Mucosa of stomach (tissue), 1 donor: ENCODE results near the gene ACTN4.

Experiments
- H3K27me3 ChIP-seq: one replicate; pipeline ENCODE4 v1.7.0; 2013; ENCODE audit warnings: mild to moderate bottlenecking, low read length; ENCODE audit not compliant: control insufficient read depth, insufficient read depth
- H3K36me3 ChIP-seq: one replicate; pipeline ENCODE4 v1.7.0; 2013; ENCODE audit warnings: low read length; ENCODE audit not compliant: control insufficient read depth, insufficient read depth
- H3K4me1 ChIP-seq: one replicate; pipeline ENCODE4 v1.7.0; 2013; ENCODE audit warnings: mild to moderate bottlenecking, low read length; ENCODE audit not compliant: control insufficient read depth, insufficient read depth
- H3K4me3 ChIP-seq: one replicate; pipeline ENCODE4 v1.7.0; 2013; ENCODE audit warnings: low read length
- H3K9ac ChIP-seq: one replicate; pipeline ENCODE4 v1.7.0; 2013; ENCODE audit warnings: mild to moderate bottlenecking, low read length, moderate library complexity
- H3K9me3 ChIP-seq: one replicate; pipeline ENCODE4 v1.7.0; 2013; ENCODE audit warnings: mild to moderate bottlenecking, low read length, moderate library complexity; ENCODE audit not compliant: control insufficient read depth
- donor health status: Pancreatic carcinoma.

ACTN4 gene

GRCh38 chr19:38737921-38738737, 90.7 kb downstream of the ACTN4 start:
- H3K9ac ChIP-seq = no peak overlapping the region
- no peak overlapping the region for H3K4me3 ChIP-seq
- H3K4me1 ChIP-seq = peaks cover 27% of the 10 kb centered on the region
- no peaks in the 10 kb centered on the region for H3K36me3 ChIP-seq
- H3K27me3 ChIP-seq = no peaks in the 10 kb centered on the region
- H3K9me3 ChIP-seq = no peaks in the 10 kb centered on the region

DNA sequence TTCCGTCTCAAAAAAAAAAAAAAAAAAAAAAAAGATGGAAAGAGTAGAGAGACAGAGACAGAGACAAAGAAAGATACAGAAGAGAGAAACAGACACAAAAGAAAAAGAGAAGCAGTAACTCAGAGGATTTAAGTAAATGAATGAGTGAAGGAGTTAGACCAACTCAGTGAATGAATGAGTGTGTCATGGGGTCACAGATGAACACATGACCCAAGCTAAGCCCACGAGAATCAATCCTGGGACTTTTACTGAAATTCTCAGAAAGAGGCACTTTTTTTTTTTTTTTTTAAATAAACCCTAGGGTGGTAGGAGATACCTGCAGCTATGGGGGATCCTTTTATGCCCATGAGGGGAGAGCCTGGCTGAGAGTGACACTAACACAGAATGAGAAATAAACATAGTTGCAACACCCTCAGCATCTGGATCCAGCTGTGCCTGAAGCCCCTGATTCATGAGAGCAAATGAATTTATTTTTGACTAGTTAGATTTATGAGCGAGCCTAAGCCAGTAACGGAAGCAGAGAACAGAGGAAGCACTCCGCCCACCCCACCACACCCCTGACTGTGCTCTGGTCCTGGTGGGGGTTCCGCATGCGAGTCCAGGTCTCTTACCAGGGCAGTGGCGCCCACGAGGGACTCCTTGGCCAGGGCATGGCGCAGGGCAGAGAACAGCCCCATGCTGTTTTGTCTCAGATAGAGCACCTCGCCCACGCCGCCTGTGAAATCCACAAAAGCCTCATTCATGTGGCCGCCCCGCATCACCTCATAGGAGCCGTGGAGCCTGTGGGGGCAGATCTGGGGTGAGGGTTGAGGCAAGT, 92.2 kb downstream of the ACTN4 start:
- H3K27me3 ChIP-seq = no peaks in the 10 kb centered on the region
- no peak overlapping the region for H3K4me3 ChIP-seq
- H3K4me1 ChIP-seq = peaks cover 12% of the 10 kb centered on the region
- no peaks in the 10 kb centered on the region for H3K9me3 ChIP-seq
- H3K36me3 ChIP-seq = no peaks in the 10 kb centered on the region
- H3K9ac ChIP-seq = no peak overlapping the region

DNA sequence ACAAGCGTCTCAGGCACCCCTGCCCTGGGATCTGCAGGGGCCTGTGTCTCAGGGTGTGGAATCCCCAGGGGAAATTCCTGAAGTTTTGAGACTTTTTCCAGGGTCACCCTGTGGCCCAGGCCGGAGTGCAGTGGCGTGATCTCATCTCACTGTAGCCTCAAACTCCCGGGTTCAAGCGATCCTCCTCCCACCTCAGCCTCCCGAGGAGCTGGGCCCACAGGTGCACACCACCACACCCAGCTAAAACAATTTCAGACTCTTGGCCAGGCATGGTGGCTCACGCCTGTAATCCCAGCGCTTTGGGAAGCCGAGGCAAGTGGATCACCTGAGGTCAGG, 92.8 kb downstream of the ACTN4 start:
- H3K27me3 ChIP-seq = no peaks in the 10 kb centered on the region

DNA sequence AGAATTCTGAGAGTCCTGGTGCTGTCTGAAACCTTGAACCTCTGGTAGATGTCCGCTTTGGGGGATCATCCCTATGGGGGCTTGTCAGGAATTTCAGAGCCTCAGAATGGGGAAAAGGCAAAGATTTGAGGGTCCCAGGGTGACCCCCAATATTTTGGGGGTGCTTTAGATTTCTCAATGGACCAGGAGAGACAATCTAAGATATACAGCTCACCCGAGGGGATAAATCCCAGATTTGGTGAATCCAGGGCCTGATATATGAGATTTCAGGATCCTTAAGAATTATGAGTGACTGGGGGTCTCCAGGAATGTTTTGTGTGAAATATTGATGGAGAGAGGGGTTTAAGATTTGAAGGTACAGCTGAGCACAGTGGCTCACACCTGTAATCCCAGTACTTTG, 93.5 kb downstream of the ACTN4 start:
- no peak overlapping the region for H3K9ac ChIP-seq
- no peaks in the 10 kb centered on the region for H3K9me3 ChIP-seq
- H3K4me1 ChIP-seq = peaks cover 5% of the 10 kb centered on the region
- no peaks in the 10 kb centered on the region for H3K36me3 ChIP-seq
- no peak overlapping the region for H3K4me3 ChIP-seq
- H3K27me3 ChIP-seq = no peaks in the 10 kb centered on the region

More for the DNA sequence above, 92.8 kb downstream of the ACTN4 start:
- Histone ChIP-seq H3K36me3 (no peaks in the 10 kb centered on the region), H3K4me3 (no peak overlapping the region), H3K9me3 (no peaks in the 10 kb centered on the region), H3K4me1 (peaks cover 6% of the 10 kb centered on the region), H3K9ac (no peak overlapping the region)

GRCh38 chr19:38741670-38742069, 94.2 kb downstream of the ACTN4 start:
- Histone ChIP-seq H3K36me3 (no peaks in the 10 kb centered on the region), H3K9ac (no peak overlapping the region), H3K4me1 (peaks cover 1% of the 10 kb centered on the region), H3K27me3 (no peaks in the 10 kb centered on the region), H3K4me3 (no peak overlapping the region), H3K9me3 (no peaks in the 10 kb centered on the region)

DNA sequence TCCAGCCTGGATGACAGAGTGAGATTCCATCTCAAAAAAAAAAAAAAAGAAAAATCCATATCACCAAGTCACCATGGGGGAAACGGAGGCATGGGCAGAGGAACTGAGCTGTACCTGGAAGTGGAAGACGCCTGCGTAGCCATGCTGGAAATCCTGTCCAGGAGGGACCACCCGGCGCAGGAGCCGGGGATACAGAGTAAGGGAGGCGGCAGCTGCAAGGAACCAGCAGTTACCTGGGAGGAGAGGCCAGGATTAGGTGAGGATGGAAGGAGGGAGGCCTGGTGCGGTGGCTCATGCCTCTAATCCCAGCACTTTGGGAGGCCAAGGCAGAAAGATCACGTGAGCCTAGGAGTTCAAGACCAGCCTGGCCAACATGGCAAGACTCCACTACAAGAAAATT, 94.8 kb downstream of the ACTN4 start:
- Histone ChIP-seq H3K27me3 (no peaks in the 10 kb centered on the region), H3K9me3 (no peaks in the 10 kb centered on the region), H3K4me1 (no peaks in the 10 kb centered on the region), H3K36me3 (no peaks in the 10 kb centered on the region), H3K9ac (no peak overlapping the region), H3K4me3 (no peak overlapping the region)

GRCh38 chr19:38742906-38743305, 95.5 kb downstream of the ACTN4 start:
- no peak overlapping the region for H3K4me3 ChIP-seq
- no peaks in the 10 kb centered on the region for H3K36me3 ChIP-seq
- no peak overlapping the region for H3K9ac ChIP-seq
- no peaks in the 10 kb centered on the region for H3K9me3 ChIP-seq
- H3K4me1 ChIP-seq = no peaks in the 10 kb centered on the region
- no peaks in the 10 kb centered on the region for H3K27me3 ChIP-seq

DNA sequence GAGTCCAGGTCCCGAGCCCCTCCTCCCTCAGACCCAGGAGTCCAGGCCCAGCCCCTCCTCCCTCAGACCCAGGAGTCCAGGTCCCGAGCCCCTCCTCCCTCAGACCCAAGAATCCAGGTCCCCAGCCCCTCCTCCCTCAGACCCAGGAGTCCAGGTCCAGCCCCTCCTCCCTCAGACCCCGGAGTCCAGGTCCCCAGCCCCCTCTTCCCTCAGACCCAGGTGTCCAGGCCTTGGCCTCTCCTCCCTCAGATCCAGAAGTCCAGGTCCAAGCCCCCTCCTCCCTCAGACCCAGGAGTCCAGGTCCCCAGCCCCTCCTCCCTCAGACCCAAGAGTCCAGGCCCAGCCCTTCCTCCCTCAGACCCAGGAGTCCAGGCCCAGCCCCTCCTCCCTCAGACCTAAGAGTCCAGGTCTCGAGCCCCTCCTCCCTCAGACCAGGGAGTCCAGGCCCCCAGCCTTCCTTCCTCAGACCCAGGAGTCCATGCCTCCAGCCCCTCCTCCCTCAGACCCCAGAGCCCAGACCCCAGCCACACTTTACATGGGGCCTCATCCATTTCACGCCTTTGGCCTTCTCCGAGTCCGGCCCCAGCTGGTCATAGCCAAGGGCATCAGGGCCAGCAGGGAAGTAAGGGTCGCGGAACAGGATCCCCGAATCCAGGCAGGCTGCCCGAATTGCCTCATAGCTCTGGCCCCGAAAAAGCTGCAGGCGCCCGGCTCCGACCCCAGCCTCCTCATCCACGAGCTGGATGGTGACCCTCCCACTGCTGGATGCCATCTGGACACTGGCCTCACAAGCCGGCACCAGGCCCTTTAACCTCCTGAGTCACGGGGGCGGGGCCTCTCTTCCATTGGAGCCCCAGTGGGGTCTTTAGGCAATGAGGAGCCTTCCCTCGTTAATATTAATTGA, 96.2 kb downstream of the ACTN4 start:
- H3K9me3 ChIP-seq = no peaks in the 10 kb centered on the region
- no peaks in the 10 kb centered on the region for H3K4me1 ChIP-seq
- H3K27me3 ChIP-seq = no peaks in the 10 kb centered on the region
- H3K36me3 ChIP-seq = no peaks in the 10 kb centered on the region
- H3K4me3 ChIP-seq = no peak overlapping the region
- H3K9ac ChIP-seq = no peak overlapping the region

DNA sequence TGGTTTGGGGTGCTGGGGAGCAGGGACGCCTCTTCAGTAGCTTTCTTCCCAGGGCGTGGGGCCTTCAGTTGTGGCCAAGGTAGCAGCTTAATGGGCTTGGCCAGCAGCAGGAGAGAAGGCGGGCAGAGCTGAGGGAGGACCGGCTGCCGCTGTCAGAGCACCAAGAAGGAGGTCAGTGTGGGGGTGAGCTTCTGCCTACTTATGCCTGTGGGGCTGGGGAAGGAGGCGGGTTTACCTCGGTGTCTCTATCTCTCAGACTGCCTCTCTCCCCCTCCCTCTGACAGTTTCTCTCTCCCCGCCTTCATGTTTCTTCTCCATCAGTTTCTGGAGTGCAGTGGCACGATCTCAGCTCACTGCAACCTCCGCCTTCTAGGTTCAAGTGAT, 96.8 kb downstream of the ACTN4 start, which contains the start of gene CAPN12:
CAPN12 (minus strand) TSS at position 177 of the 384 bp plus-strand sequence. CDS start 309 bp downstream, outside the sequence.
- Histone ChIP-seq H3K36me3 (no peaks in the 10 kb centered on the region), H3K4me3 (no peak within 1 kb of the TSS), H3K4me1 (no peaks in the 10 kb centered on the region), H3K27me3 (no peaks in the 10 kb centered on the region), H3K9ac (no peak within 1 kb of the TSS), H3K9me3 (no peaks in the 10 kb centered on the region)

DNA sequence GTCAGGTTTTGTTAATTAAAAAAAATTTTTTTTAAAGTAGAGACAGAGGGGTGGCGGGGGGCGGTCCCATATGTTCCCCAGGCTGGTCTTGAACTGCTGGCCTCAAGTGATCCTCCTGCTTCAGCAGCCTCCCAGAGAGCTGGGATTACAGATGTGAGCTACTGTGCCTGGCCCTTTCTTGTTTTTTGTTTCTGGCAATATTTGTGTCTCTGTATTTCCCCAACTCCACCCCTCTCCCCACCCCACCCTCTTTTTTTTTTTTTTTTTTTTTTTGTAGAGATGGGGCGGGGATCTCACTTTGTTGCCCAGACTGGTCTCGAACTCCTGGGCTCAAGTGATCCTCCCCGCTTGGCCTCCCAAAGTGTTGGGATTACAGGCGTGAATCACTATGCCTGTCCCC, 97.4 kb downstream of the ACTN4 start:
- H3K9ac ChIP-seq = no peak overlapping the region
- H3K9me3 ChIP-seq = no peaks in the 10 kb centered on the region
- no peak overlapping the region for H3K4me3 ChIP-seq
- H3K4me1 ChIP-seq = no peaks in the 10 kb centered on the region
- no peaks in the 10 kb centered on the region for H3K36me3 ChIP-seq
- H3K27me3 ChIP-seq = no peaks in the 10 kb centered on the region

- H3K9ac ChIP-seq = no peak overlapping the region
- H3K36me3 ChIP-seq = no peaks in the 10 kb centered on the region
- H3K27me3 ChIP-seq = no peaks in the 10 kb centered on the region
- H3K9me3 ChIP-seq = no peaks in the 10 kb centered on the region
- no peak overlapping the region for H3K4me3 ChIP-seq
- H3K4me1 ChIP-seq = no peaks in the 10 kb centered on the region
These were observed 97.9 kb downstream of the ACTN4 start for GRCh38 chr19:38745316-38745715.
